Esophagus muscularis mucosa (tissue), 3 donors: ENCODE results near the gene ST8SIA2.

ENCODE experiments used
- POLR2A ChIP-seq: fragments of 450-650 bp; IDR thresholded peaks from one replicate; pipeline ENCODE4 v1.6.1; 2017; ENCODE audit warnings: antibody characterized with exemption, moderate library complexity, mild to moderate bottlenecking, low read depth
- POLR2AphosphoS5 ChIP-seq, 2 donors: sonication (generic); formaldehyde crosslinking; IDR thresholded peaks; one replicate each; pipeline ENCODE4 v1.6.1; 2017; ENCODE audit warnings: antibody characterized with exemption in 2 of 2
- TF ChIP-seq, protein P1 (sequence below), 3 experiments: fragments of 200-600 bp in 2 of 3; fragments of 450-650 bp in 1 of 3; sonication (generic) in 2 of 3; IDR thresholded peaks; one replicate each; pipeline ENCODE4 v1.5.1; 2017 to 2019; ENCODE audit warnings: antibody characterized with exemption in 3 of 3, mild to moderate bottlenecking in 2 of 3, moderate library complexity in 1 of 3

DNA sequence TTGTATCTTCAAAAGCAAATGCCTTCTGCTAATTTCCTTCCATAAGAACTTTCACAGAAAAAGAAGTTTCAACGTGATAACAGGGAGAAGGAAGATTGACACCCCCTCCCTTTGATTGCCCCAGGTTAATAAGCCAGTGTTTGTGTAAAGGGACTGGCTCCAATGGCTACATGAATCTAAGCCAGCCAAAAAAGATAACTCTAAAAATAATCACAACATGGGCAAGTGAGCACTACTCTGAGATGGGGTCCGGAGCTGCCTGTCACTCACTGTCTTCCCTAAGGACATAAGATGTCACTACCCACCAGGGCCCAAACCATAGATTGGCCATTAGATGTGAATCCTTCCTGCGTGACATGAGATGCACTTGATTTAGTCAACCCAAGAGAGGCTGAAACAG lies 17.6 kb upstream of the ST8SIA2 start:
- TF ChIP-seq POLR2AphosphoS5 (IDR thresholded peaks at IDR 0.05) (no peak), POLR2A (no peak)
- TF ChIP-seq, protein P1, sequence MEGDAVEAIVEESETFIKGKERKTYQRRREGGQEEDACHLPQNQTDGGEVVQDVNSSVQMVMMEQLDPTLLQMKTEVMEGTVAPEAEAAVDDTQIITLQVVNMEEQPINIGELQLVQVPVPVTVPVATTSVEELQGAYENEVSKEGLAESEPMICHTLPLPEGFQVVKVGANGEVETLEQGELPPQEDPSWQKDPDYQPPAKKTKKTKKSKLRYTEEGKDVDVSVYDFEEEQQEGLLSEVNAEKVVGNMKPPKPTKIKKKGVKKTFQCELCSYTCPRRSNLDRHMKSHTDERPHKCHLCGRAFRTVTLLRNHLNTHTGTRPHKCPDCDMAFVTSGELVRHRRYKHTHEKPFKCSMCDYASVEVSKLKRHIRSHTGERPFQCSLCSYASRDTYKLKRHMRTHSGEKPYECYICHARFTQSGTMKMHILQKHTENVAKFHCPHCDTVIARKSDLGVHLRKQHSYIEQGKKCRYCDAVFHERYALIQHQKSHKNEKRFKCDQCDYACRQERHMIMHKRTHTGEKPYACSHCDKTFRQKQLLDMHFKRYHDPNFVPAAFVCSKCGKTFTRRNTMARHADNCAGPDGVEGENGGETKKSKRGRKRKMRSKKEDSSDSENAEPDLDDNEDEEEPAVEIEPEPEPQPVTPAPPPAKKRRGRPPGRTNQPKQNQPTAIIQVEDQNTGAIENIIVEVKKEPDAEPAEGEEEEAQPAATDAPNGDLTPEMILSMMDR (IDR thresholded peaks at IDR 0.05), result no peak
